ENCODE results near the gene UXS1. TPM values are rescaled to one million over a fixed set of nuclear protein-coding genes. Genes with fewer than 3 reads are reported as not detected.

The UXS1 gene
- total and polyA plus RNA-seq, 2 donors from 2014 or later = 56.6 to 74.4 TPM

DNA sequence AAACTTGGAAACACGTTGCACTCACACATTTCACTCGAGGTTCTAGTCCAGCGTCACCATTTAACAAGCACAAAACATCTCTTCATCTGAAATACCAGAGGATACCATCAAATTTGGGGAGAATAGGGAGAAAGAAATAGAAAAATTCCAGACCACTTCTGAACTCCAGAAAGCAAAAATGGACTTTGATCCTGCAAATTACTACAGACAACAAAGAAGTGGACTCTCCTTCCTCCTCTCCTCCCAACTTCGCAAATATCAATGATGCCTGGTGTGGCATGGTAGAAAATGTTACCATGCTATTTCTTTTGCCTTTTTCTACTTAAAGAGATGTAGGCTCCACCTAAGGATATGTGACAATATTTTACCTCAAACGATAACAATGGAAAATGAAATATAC, 13.5 kb downstream of the UXS1 start:
- no peak for DNase-seq
- H3K27me3 ChIP-seq (ENCODE audit: control insufficient read depth, insufficient read depth, low read length) = no peaks in the 10 kb centered on the region
- H3K36me3 ChIP-seq (ENCODE audit: control insufficient read depth in 2 of 3, insufficient read depth in 3 of 3, low read length in 3 of 3) = no peaks in the 10 kb centered on the region
- no peak overlapping the region for H3K4me3 ChIP-seq (ENCODE audit: low read length in 3 of 3)
- H3K9me3 ChIP-seq (ENCODE audit: control insufficient read depth in 2 of 3, insufficient read depth in 1 of 3, low read length in 3 of 3) = no peaks in the 10 kb centered on the region
- H3K9ac ChIP-seq (ENCODE audit: low read length in 3 of 3) = no peak overlapping the region
- FAIRE-seq = no peak
- H3K27ac ChIP-seq (ENCODE audit: low read depth in 2 of 2, low read length in 2 of 2) = no peak overlapping the region
- H3K4me1 ChIP-seq (ENCODE audit: control insufficient read depth in 2 of 3, insufficient read depth in 2 of 3, low read depth in 1 of 3, low read length in 3 of 3) = peaks cover 0 to 9% (median 6%) of the 10 kb centered on the region in 3 donors
- TF ChIP-seq, protein P1, sequence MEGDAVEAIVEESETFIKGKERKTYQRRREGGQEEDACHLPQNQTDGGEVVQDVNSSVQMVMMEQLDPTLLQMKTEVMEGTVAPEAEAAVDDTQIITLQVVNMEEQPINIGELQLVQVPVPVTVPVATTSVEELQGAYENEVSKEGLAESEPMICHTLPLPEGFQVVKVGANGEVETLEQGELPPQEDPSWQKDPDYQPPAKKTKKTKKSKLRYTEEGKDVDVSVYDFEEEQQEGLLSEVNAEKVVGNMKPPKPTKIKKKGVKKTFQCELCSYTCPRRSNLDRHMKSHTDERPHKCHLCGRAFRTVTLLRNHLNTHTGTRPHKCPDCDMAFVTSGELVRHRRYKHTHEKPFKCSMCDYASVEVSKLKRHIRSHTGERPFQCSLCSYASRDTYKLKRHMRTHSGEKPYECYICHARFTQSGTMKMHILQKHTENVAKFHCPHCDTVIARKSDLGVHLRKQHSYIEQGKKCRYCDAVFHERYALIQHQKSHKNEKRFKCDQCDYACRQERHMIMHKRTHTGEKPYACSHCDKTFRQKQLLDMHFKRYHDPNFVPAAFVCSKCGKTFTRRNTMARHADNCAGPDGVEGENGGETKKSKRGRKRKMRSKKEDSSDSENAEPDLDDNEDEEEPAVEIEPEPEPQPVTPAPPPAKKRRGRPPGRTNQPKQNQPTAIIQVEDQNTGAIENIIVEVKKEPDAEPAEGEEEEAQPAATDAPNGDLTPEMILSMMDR (IDR thresholded peaks at IDR 0.05; ENCODE audit: borderline replicate concordance, extremely low read depth, insufficient read depth) = no peak
- intact Hi-C loops (cut with DNase I) = no loop called here

DNA sequence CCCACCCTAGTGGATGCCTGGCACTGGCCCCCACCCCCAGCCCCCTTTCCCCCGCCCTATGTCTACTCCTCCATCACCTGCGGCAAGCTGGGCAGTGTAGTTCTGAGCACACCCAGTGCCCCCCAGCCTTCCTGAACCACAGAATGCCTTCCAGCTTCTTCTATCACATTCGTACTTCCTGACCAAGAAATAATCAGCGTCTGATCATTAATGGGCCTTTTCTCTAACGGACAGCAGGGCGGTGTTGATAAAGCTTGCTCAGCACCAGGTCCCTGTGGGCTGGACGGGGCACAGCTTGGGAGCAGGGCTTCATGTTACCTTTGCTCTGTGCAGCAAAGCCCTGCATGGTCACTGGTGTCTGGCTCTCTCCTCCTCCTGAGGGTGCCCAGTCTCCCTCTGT, 15.4 kb downstream of the UXS1 start:
- TF ChIP-seq, protein P1 (IDR thresholded peaks at IDR 0.05; ENCODE audit: borderline replicate concordance, extremely low read depth, insufficient read depth) = no peak
- H3K4me1 ChIP-seq (ENCODE audit: control insufficient read depth in 2 of 3, insufficient read depth in 2 of 3, low read depth in 1 of 3, low read length in 3 of 3) = peaks cover 0 to 15% (median 14%) of the 10 kb centered on the region in 3 donors
- no peak overlapping the region for H3K9ac ChIP-seq (ENCODE audit: low read length in 3 of 3)
- no peaks in the 10 kb centered on the region for H3K9me3 ChIP-seq (ENCODE audit: control insufficient read depth in 2 of 3, insufficient read depth in 1 of 3, low read length in 3 of 3)
- intact Hi-C loops (cut with DNase I) = no loop called here
- no peaks in the 10 kb centered on the region for H3K36me3 ChIP-seq (ENCODE audit: control insufficient read depth in 2 of 3, insufficient read depth in 3 of 3, low read length in 3 of 3)
- FAIRE-seq = no peak
- H3K27me3 ChIP-seq (ENCODE audit: control insufficient read depth, insufficient read depth, low read length) = no peaks in the 10 kb centered on the region
- DNase-seq = no peak
- H3K27ac ChIP-seq (ENCODE audit: low read depth in 2 of 2, low read length in 2 of 2) = no peak overlapping the region
- no peak overlapping the region for H3K4me3 ChIP-seq (ENCODE audit: low read length in 3 of 3)

- intact Hi-C loops (cut with DNase I) = no loop called here
- no peak overlapping the region for H3K9ac ChIP-seq (ENCODE audit: low read length in 3 of 3)
- FAIRE-seq (no peak), DNase-seq (no peak)
- no peaks in the 10 kb centered on the region for H3K36me3 ChIP-seq (ENCODE audit: control insufficient read depth in 2 of 3, insufficient read depth in 3 of 3, low read length in 3 of 3)
- no peak overlapping the region for H3K27ac ChIP-seq (ENCODE audit: low read depth in 2 of 2, low read length in 2 of 2)
- no peaks in the 10 kb centered on the region for H3K9me3 ChIP-seq (ENCODE audit: control insufficient read depth in 2 of 3, insufficient read depth in 1 of 3, low read length in 3 of 3)
- H3K4me3 ChIP-seq (ENCODE audit: low read length in 3 of 3) = no peak overlapping the region
- TF ChIP-seq, protein P1 (IDR thresholded peaks at IDR 0.05; ENCODE audit: borderline replicate concordance, extremely low read depth, insufficient read depth) = no peak
- no peaks in the 10 kb centered on the region for H3K27me3 ChIP-seq (ENCODE audit: control insufficient read depth, insufficient read depth, low read length)
- H3K4me1 ChIP-seq (ENCODE audit: control insufficient read depth in 2 of 3, insufficient read depth in 2 of 3, low read depth in 1 of 3, low read length in 3 of 3) = peaks cover 0 to 14% (median 14%) of the 10 kb centered on the region in 3 donors
Observed at GRCh38 chr2:106177581-106177980, 16.5 kb downstream of the UXS1 start.
